ENCODE data around the gene DOCK4.

DNA sequence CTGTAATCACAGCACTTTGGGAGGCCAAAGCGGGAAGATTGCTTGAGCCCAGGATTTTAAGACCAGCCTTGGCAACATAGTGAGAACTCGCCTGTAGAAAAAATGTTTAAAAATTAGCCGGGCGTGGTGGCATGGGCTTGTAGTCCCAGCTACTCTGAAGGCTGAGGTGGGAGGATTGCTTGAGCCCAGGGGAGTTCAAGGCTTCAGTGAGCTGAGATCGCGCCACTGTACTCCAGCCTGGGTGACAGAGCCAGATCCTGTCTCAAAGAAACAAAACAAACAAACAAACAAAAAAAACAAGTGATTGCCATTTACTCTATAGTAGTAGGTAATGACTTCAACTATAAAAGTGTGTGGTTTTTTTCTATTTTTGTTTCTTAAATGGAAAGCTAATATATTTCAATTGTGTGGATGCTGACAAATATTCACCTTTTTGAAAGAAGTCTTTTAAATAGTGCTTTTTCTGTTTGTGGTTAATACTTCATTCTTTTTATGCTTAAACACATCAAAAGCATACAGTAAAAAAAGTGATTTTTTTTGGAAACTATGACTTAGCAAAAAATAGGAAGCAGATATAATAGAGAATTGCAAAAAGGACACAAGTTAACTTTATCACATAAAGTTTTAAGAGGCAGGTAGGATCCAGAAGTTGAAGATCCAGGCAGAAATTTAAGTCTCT lies 48.6 kb upstream of the DOCK4 start:
- TF ChIP-seq POLR2A (IDR thresholded peaks at IDR 0.05): no peak
- TF ChIP-seq, protein P1, sequence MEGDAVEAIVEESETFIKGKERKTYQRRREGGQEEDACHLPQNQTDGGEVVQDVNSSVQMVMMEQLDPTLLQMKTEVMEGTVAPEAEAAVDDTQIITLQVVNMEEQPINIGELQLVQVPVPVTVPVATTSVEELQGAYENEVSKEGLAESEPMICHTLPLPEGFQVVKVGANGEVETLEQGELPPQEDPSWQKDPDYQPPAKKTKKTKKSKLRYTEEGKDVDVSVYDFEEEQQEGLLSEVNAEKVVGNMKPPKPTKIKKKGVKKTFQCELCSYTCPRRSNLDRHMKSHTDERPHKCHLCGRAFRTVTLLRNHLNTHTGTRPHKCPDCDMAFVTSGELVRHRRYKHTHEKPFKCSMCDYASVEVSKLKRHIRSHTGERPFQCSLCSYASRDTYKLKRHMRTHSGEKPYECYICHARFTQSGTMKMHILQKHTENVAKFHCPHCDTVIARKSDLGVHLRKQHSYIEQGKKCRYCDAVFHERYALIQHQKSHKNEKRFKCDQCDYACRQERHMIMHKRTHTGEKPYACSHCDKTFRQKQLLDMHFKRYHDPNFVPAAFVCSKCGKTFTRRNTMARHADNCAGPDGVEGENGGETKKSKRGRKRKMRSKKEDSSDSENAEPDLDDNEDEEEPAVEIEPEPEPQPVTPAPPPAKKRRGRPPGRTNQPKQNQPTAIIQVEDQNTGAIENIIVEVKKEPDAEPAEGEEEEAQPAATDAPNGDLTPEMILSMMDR (IDR thresholded peaks at IDR 0.05): no peak
